HCT116 (cell line): ENCODE data around the gene TPD52L1. TPM values are rescaled to one million over a fixed set of nuclear protein-coding genes. Genes with fewer than 3 reads are reported as not detected.

Source experiments
- ATAC-seq: fragments of 200-7000 bp; cut with Tn5 transposase; 2 replicates; pipeline ENCODE4 v1.9.1; 2020; ENCODE audit warnings: mild to moderate bottlenecking, moderate library complexity
- BruUV-seq: library from RNA; stranded (reverse); fragments of 400-500 nt; replicated peaks from 2 replicates; lab custom pipeline; 2021; lab: Mats Ljungman, UMichigan
- CTCF ChIA-PET: fragments of 300-600 bp; sonication (Branson Sonifier 250); formaldehyde crosslinking; loops from one replicate; lab custom pipeline; 2021; ENCODE audit warnings: antibody characterized with exemption; lab: Charles Lee
- POLR2A ChIA-PET: fragments of 300-600, 350-600 bp; sonication (Branson Sonifier 250); formaldehyde crosslinking; loops from one replicate; lab custom pipeline; 2021; ENCODE audit warnings: antibody characterized with exemption; lab: Charles Lee
- RAD21 ChIA-PET, 2 experiments: fragments of 300-600 bp; sonication (Branson Sonifier 250); formaldehyde crosslinking; loops; one replicate each; lab custom pipeline; 2023; ENCODE audit warnings: low total read pairs in 2 of 2; ENCODE audit not compliant: uncharacterized antibody in 2 of 2, unreplicated experiment in 2 of 2, low non-redundant PET in 1 of 2; lab: Charles Lee
- DNase-seq: peaks from one replicate; pipeline ENCODE4 v3.0.0-alpha.2; 2010; ENCODE audit warnings: low read depth, low spot score
- H2AFZ ChIP-seq: fragments of 200-600 bp; shearing (Covaris generic), sonication (generic); 2 replicates; pipeline ENCODE4 v1.6.1; 2017; ENCODE audit warnings: low read depth, mixed run types, mixed read lengths, antibody characterized with exemption, low read length; ENCODE audit not compliant: poor library complexity, severe bottlenecking
- H3K27ac ChIP-seq: 2 replicates; pipeline ENCODE4 v1.5.1; 2012; ENCODE audit warnings: low read depth, low read length
- H3K27me3 ChIP-seq: fragments of 200-600 bp; sonication (generic); 2 replicates; pipeline ENCODE4 v1.6.1; 2016; ENCODE audit warnings: mixed run types, low read length, mixed read lengths; ENCODE audit not compliant: insufficient read depth
- H3K36me3 ChIP-seq, 2 experiments: fragments of 200-500 bp in 1 of 2; fragments of 200-600 bp in 1 of 2; sonication (Bioruptor generic) in 1 of 2; sonication (generic) in 1 of 2; 2 replicates each; pipeline versions ENCODE4 v1.5.1 to v1.6.1; 2014 to 2016; ENCODE audit warnings: low read length in 2 of 2, inconsistent platforms in 1 of 2, mixed read lengths in 1 of 2, mixed run types in 1 of 2; ENCODE audit not compliant: insufficient read depth in 2 of 2, control insufficient read depth in 1 of 2
- H3K4me1 ChIP-seq, 2 experiments: fragments of 200-600 bp in 1 of 2; sonication (generic) in 1 of 2; 2 replicates each; pipeline versions ENCODE4 v1.5.1 to v1.6.1; 2012 to 2017; ENCODE audit warnings: low read length in 2 of 2, inconsistent platforms in 1 of 2, mild to moderate bottlenecking in 1 of 2, mixed read lengths in 1 of 2, mixed run types in 1 of 2, moderate library complexity in 1 of 2; ENCODE audit not compliant: insufficient read depth in 2 of 2, control insufficient read depth in 1 of 2
- H3K4me2 ChIP-seq: fragments of 200-600 bp; sonication (generic); 2 replicates; pipeline ENCODE4 v1.6.1; 2017; ENCODE audit warnings: mixed run types, low read length, mixed read lengths
- H3K4me3 ChIP-seq, 2 experiments: fragments of 200-600 bp in 1 of 2; sonication (generic) in 1 of 2; replicated peaks in 1 of 2; 2 replicates each; pipeline ENCODE4 v1.5.1; 2011 to 2016; ENCODE audit warnings: low read length in 2 of 2, control low read depth in 1 of 2, low read depth in 1 of 2, mild to moderate bottlenecking in 1 of 2, mixed read lengths in 1 of 2, mixed run types in 1 of 2
- H3K79me2 ChIP-seq: fragments of 200-600 bp; sonication (generic); 2 replicates; pipeline ENCODE4 v1.6.1; 2017; ENCODE audit warnings: mild to moderate bottlenecking, mixed run types, low read length, moderate library complexity, mixed read lengths; ENCODE audit not compliant: insufficient read depth
- H3K9ac ChIP-seq: fragments of 200-600 bp; sonication (generic); 2 replicates; pipeline ENCODE4 v1.6.1; 2016; ENCODE audit warnings: low read length, mixed read lengths
- H3K9me2 ChIP-seq: fragments of 200-600 bp; sonication (generic), shearing (Covaris generic); 2 replicates; pipeline ENCODE4 v1.6.1; 2017; ENCODE audit warnings: mixed run types, mild to moderate bottlenecking, moderate library complexity; ENCODE audit not compliant: insufficient read depth
- H3K9me3 ChIP-seq, 2 experiments: fragments of 200-500 bp in 1 of 2; fragments of 200-600 bp in 1 of 2; sonication (Bioruptor generic) in 1 of 2; sonication (generic) in 1 of 2; 2 replicates each; pipeline ENCODE4 v1.6.1; 2014 to 2017; ENCODE audit warnings: low read length in 2 of 2, mixed read lengths in 2 of 2, inconsistent platforms in 1 of 2, low read depth in 1 of 2, mild to moderate bottlenecking in 1 of 2, mixed run types in 1 of 2, moderate library complexity in 1 of 2; ENCODE audit not compliant: control insufficient read depth in 1 of 2, insufficient read depth in 1 of 2
- H4K20me1 ChIP-seq: fragments of 200-600 bp; sonication (generic), shearing (Covaris generic); 2 replicates; pipeline ENCODE4 v1.6.1; 2017; ENCODE audit warnings: mixed run types, mild to moderate bottlenecking, moderate library complexity; ENCODE audit not compliant: insufficient read depth
- CTCF ChIP-seq, 3 experiments: fragments of 200-600 bp in 1 of 3; sonication (generic) in 1 of 3; IDR thresholded peaks in 2 of 3; conservative IDR thresholded peaks in 1 of 3; 2 replicates each; pipeline ENCODE4 v1.5.1; 2012 to 2017; ENCODE audit warnings: low read depth in 2 of 3, low read length in 2 of 3, antibody characterized with exemption in 1 of 3, borderline replicate concordance in 1 of 3, control low read depth in 1 of 3, mild to moderate bottlenecking in 1 of 3, mixed read lengths in 1 of 3, mixed run types in 1 of 3, moderate library complexity in 1 of 3; ENCODE audit not compliant: insufficient read depth in 1 of 3
- EZH2phosphoT487 ChIP-seq: fragments of 200-600 bp; IDR thresholded peaks from 2 replicates; pipeline ENCODE4 v1.6.1; 2018; ENCODE audit warnings: antibody characterized with exemption, borderline replicate concordance
- MAX ChIP-seq: IDR thresholded peaks from 2 replicates; pipeline ENCODE4 v1.6.1; 2012
- RAD21 ChIP-seq: IDR thresholded peaks from 2 replicates; pipeline ENCODE4 v1.6.1; 2012; ENCODE audit warnings: low read depth, mild to moderate bottlenecking
- intact Hi-C: fragments of 100-400 bp; cut with micrococcal nuclease; formaldehyde crosslinking; loops from 2 replicates; pipeline ENCODE4 v1.10.0; 2022
- total RNA-seq: library from RNA; stranded (reverse); gene quantifications from one replicate; pipeline ENCODE4 v1.2.1, GENCODE V29; 2021; ENCODE audit not compliant: unreplicated experiment

The TPD52L1 gene
- total RNA-seq, 1 experiment from 2014 or later: 64.1 TPM

GRCh38 chr6:125123051-125123450 lies 30.5 kb upstream of the TPD52L1 start:
- ChIA-PET POLR2A (no interaction called here), CTCF (interaction anchor here (2.9 kb wide), 1 partner anchor 9 kb away, joined by 18 read pairs; no protein-coding TSS in a partner anchor), RAD21 (no interaction called here)
- Histone ChIP-seq H3K4me2 (no peak overlapping the region), H3K4me1 (peaks cover 5 to 14% of the 10 kb centered on the region in 2 experiments; a peak in 3 of 4 replicates), H3K9me2 (no peaks in the 10 kb centered on the region), H3K4me3 (no peak overlapping the region), H4K20me1 (no peaks in the 10 kb centered on the region), H3K9ac (no peak overlapping the region), H2AFZ (peak overlapping the region; percentile 47), H3K9me3 (no peaks in the 10 kb centered on the region), H3K36me3 (no peaks in the 10 kb centered on the region), H3K79me2 (no peaks in the 10 kb centered on the region), H3K27me3 (no peaks in the 10 kb centered on the region), H3K27ac (no peak overlapping the region)
- BruUV-seq: no TSS peak
- ATAC-seq (no peak), DNase-seq (no peak)
- intact Hi-C loops: no loop called here
- no peak for TF ChIP-seq CTCF (IDR thresholded peaks at IDR 0.05 in 2 of 3, conservative IDR thresholded peaks at IDR 0.05 in 1 of 3; ENCODE audit: borderline replicate concordance in 1 of 3, insufficient read depth in 1 of 3, low read depth in 2 of 3, low read length in 2 of 3)
- TF ChIP-seq RAD21: no peak
- TF ChIP-seq MAX: no peak

- no peaks in the 10 kb centered on the region for H3K79me2 ChIP-seq
- CTCF ChIA-PET: interaction anchor here (1.8 to 2.9 kb wide), 2 partner anchors 10 to 253 kb away, joined by 12 to 18 read pairs; no protein-coding TSS in a partner anchor
- H3K36me3 ChIP-seq: no peaks in the 10 kb centered on the region
- no peaks in the 10 kb centered on the region for H4K20me1 ChIP-seq
- BruUV-seq: no TSS peak
- peak; percentile 21; the same call in 1 of the 2 replicates for ATAC-seq
- no peaks in the 10 kb centered on the region for H3K9me2 ChIP-seq
- POLR2A ChIA-PET: interaction anchor here (0.8 to 1.0 kb wide), 2 partner anchors 24 to 30 kb away, joined by 3 to 5 read pairs; partner anchors contain the start of gene TPD52L1
- H2AFZ ChIP-seq: peak overlapping the region; percentile 47
- H3K27ac ChIP-seq: 0 out of 2 replicates have a peak overlapping the region, but pooled peaks have one; percentile 4
- no peak for DNase-seq
- no peak overlapping the region for H3K4me3 ChIP-seq
- H3K27me3 ChIP-seq: no peaks in the 10 kb centered on the region
- H3K4me1 ChIP-seq: peaks cover 5 to 14% of the 10 kb centered on the region in 2 experiments; a peak in 3 of 4 replicates
- H3K9ac ChIP-seq: no peak overlapping the region
- no peak for TF ChIP-seq EZH2phosphoT487
- TF ChIP-seq, all 23 proteins: peak for 0
- Histone ChIP-seq H3K4me2 (peak overlapping the region; percentile 42; the same call in 1 of the 2 replicates), H3K9me3 (no peaks in the 10 kb centered on the region)
- intact Hi-C loops: no loop called here
- RAD21 ChIA-PET: interaction anchor here in 1 of 2 experiments (0.9 kb wide), 1 partner anchor 253 kb away, joined by 3 read pairs; no protein-coding TSS in a partner anchor
Measured at GRCh38 chr6:125123468-125124048, 30.0 kb upstream of the TPD52L1 start.
